HepG2 (cell line): ENCODE results near the gene CENPB. TPM values are rescaled to one million over a fixed set of nuclear protein-coding genes. Genes with fewer than 3 reads are reported as not detected.

Source experiments
- ARHGAP35 ChIP-seq: sonication (generic); formaldehyde crosslinking; IDR thresholded peaks from 2 replicates; pipeline ENCODE4 v1.9.0; 2022; ENCODE audit warnings: mild to moderate bottlenecking, inconsistent platforms, moderate library complexity, missing genetic modification reagents, borderline replicate concordance
- ERF ChIP-seq: IDR thresholded peaks from 2 replicates; pipeline ENCODE4 v1.6.1; 2018; ENCODE audit warnings: missing biosample characterization, missing genetic modification reagents
- FOSL1 ChIP-seq: sonication (generic); formaldehyde crosslinking; IDR thresholded peaks from 2 replicates; pipeline ENCODE4 v1.9.0; 2021; ENCODE audit warnings: missing genetic modification reagents, borderline replicate concordance
- MAFF ChIP-seq: IDR thresholded peaks from 2 replicates; pipeline ENCODE4 v1.6.1; 2011; ENCODE audit warnings: low read depth, low read length, improper control_type of control experiment
- MAFG ChIP-seq: sonication (generic); formaldehyde crosslinking; IDR thresholded peaks from 2 replicates; pipeline ENCODE4 v1.5.1; 2020; ENCODE audit warnings: mild to moderate bottlenecking, missing genetic modification reagents
- MED8 ChIP-seq: sonication (generic); formaldehyde crosslinking; IDR thresholded peaks from 2 replicates; pipeline ENCODE4 v1.8.1; 2023; ENCODE audit warnings: mild to moderate bottlenecking, missing genetic modification reagents; ENCODE audit not compliant: insufficient replicate concordance
- MYC ChIP-seq: sonication (generic); formaldehyde crosslinking; IDR thresholded peaks from 2 replicates; pipeline ENCODE4 v1.9.0; 2021; ENCODE audit warnings: missing genetic modification reagents, borderline replicate concordance
- NR2F2 ChIP-seq: IDR thresholded peaks from 2 replicates; pipeline ENCODE4 v1.6.1; 2012; ENCODE audit warnings: low read depth, inconsistent platforms, borderline replicate concordance
- PHB2 ChIP-seq: fragments of 450-650 bp; IDR thresholded peaks from 2 replicates; pipeline ENCODE4 v1.6.1; 2018; ENCODE audit not compliant: partially characterized antibody
- RBFOX2 ChIP-seq: fragments of 200-400 bp; formaldehyde crosslinking; IDR thresholded peaks from 2 replicates; pipeline ENCODE4 v1.6.1; 2017; ENCODE audit warnings: low read depth, mild to moderate bottlenecking, low read length
- REXO4 ChIP-seq: sonication (generic); formaldehyde crosslinking; IDR thresholded peaks from 2 replicates; pipeline ENCODE4 v1.8.0; 2022; ENCODE audit warnings: missing genetic modification reagents, mild to moderate bottlenecking, borderline replicate concordance
- RNF2 ChIP-seq: fragments of 450-650 bp; conservative IDR thresholded peaks from 2 replicates; pipeline ENCODE4 v1.6.1; 2016; ENCODE audit warnings: low read depth
- SNRNP70 ChIP-seq: fragments of 200-400 bp; formaldehyde crosslinking; IDR thresholded peaks from 2 replicates; pipeline ENCODE4 v1.6.1; 2017; ENCODE audit warnings: mild to moderate bottlenecking, low read depth, low read length, moderate library complexity
- TBX2 ChIP-seq: sonication (generic); formaldehyde crosslinking; IDR thresholded peaks from 2 replicates; pipeline ENCODE4 v1.5.0; 2020; ENCODE audit warnings: missing genetic modification reagents, mild to moderate bottlenecking, borderline replicate concordance
- ZFP36 ChIP-seq: fragments of 150-350 bp; IDR thresholded peaks from 2 replicates; pipeline ENCODE4 v1.6.1; 2018; ENCODE audit warnings: borderline replicate concordance, low read length, low read depth; ENCODE audit not compliant: partially characterized antibody
- ZKSCAN8 ChIP-seq: IDR thresholded peaks from 2 replicates; pipeline ENCODE4 v1.6.1; 2016; ENCODE audit warnings: borderline replicate concordance, missing genetic modification reagents, missing compliant biosample characterization
- ZNF292 ChIP-seq: sonication (generic); formaldehyde crosslinking; IDR thresholded peaks from 2 replicates; pipeline ENCODE4 v1.8.1; 2022; ENCODE audit warnings: mild to moderate bottlenecking, low read depth, missing genetic modification reagents, borderline replicate concordance
- ZNF331 ChIP-seq: sonication (generic); formaldehyde crosslinking; IDR thresholded peaks from 2 replicates; pipeline ENCODE4 v1.4.0; 2020; ENCODE audit warnings: missing genetic modification reagents
- ZNF558 ChIP-seq: sonication (generic); formaldehyde crosslinking; IDR thresholded peaks from 2 replicates; pipeline ENCODE4 v1.9.0; 2022; ENCODE audit warnings: mild to moderate bottlenecking, missing genetic modification reagents, borderline replicate concordance
- ZNF652 ChIP-seq: IDR thresholded peaks from 2 replicates; pipeline ENCODE4 v1.6.1; 2016; ENCODE audit warnings: low read depth, borderline replicate concordance
- ZNF766 ChIP-seq: sonication (generic); formaldehyde crosslinking; IDR thresholded peaks from 2 replicates; pipeline ENCODE4 v1.5.0; 2020; ENCODE audit warnings: missing genetic modification reagents, borderline replicate concordance
- ZSCAN9 ChIP-seq: IDR thresholded peaks from 2 replicates; pipeline ENCODE4 v1.6.1; 2016; ENCODE audit warnings: borderline replicate concordance
- polyA plus RNA-seq, 8 experiments: library from polyadenylated mRNA; depleted of rRNA in 3 of 8; stranded (reverse) in 7 of 8; unstranded in 1 of 8; fragments of >200 nt; fragmentation: Illumina TruSeq in 4 of 8; extraction: Trizol in 4 of 8; gene quantifications; 2 replicates each; pipeline versions ENCODE4 v1.2.1 to v1.2.3, GENCODE V29; 2011 to 2016; ENCODE audit warnings: low read depth in 4 of 8, missing spikeins in 1 of 8, mixed read lengths in 1 of 8; ENCODE audit not compliant: insufficient read depth in 1 of 8
- total RNA-seq, 5 experiments: library from RNA; depleted of rRNA; stranded (reverse); fragments of >200 nt; fragmentation: Illumina TruSeq; extraction: Trizol; gene quantifications; 2 replicates each; pipeline ENCODE4 v1.2.3, GENCODE V29; 2016; ENCODE audit warnings: low read depth in 1 of 5
- TF ChIP-seq, protein P1 (sequence below): sonication (generic); formaldehyde crosslinking; IDR thresholded peaks from 2 replicates; pipeline ENCODE4 v1.5.1; 2020; ENCODE audit warnings: missing genetic modification reagents, mild to moderate bottlenecking, borderline replicate concordance
- TF ChIP-seq, protein P2 (sequence below): IDR thresholded peaks from 2 replicates; pipeline ENCODE4 v1.6.1; 2012; ENCODE audit warnings: low read length, improper control_type of control experiment
- TF ChIP-seq, protein P3 (sequence below): IDR thresholded peaks from 2 replicates; pipeline ENCODE4 v1.6.1; 2016; ENCODE audit warnings: missing biosample characterization, missing genetic modification reagents, low read depth

Gene CENPB
- total and polyA plus RNA-seq, 2 of the 13 experiments (the other 11 are each of a cell fraction or from before 2014, with no cell fraction given) = 10.4 to 54.5 TPM

DNA sequence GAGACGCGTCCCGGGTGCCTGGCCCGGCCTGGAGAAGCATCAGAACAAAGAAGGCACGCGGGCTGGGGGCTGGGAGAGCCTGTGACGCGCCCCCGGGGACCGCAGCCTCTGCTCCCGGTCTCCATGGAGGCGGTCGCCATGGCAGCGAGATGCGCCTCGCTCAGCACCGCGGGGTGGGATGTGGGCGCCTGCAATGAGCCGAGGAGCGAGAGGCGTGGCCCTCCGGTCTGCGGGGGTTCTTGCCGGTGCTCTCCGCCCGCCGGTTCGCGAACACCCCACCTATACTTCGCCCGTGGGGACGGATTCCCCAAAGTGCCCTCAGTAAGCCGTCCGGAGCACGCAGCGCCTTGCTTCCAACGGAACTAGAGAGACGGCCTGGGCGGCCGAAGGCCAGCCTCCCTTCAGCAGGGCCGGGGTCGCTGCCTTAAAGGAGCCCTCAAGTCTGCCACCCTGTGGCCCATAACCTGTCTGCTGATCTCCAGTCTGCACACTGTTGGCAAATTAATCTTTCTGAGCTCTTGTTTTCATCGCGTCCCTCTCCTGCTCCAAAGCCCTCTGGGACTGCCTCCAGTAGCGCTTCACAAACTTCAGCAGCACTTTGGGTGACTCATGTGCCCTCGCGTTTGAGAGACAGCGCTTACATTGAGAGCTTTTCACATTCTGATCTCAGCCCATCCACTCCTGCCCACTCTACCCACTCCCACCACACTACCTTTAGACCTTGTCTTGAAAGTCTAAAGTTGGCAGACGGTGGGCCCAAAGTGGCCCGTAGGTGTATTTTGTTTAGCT is 18.0 kb downstream of the CENPB start (continued):
- TF ChIP-seq, protein P1, sequence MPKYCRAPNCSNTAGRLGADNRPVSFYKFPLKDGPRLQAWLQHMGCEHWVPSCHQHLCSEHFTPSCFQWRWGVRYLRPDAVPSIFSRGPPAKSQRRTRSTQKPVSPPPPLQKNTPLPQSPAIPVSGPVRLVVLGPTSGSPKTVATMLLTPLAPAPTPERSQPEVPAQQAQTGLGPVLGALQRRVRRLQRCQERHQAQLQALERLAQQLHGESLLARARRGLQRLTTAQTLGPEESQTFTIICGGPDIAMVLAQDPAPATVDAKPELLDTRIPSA (CRISPR knock-in tag) = no peak
- TF ChIP-seq ZNF766 (CRISPR knock-in tag) (0 out of 2 replicates have a peak, but pooled peaks have one; percentile 13), ZSCAN9 (CRISPR knock-in tag) (no peak), ZFP36 (no peak), ARHGAP35 (CRISPR knock-in tag) (no peak), ERF (CRISPR knock-in tag) (peak; percentile 25; the same call in 1 of the 2 replicates), SNRNP70 (no peak), NR2F2 (no peak), FOSL1 (CRISPR knock-in tag) (peak; percentile 12; the same call in 1 of the 2 replicates), TBX2 (no peak; the same call in 1 of the 2 replicates), ZNF652 (CRISPR knock-in tag) (no peak), RNF2 (no peak), REXO4 (CRISPR knock-in tag) (0 out of 2 replicates have a peak, but pooled peaks have one; percentile 44), PHB2 (no peak), ZKSCAN8 (CRISPR knock-in tag) (0 out of 2 replicates have a peak, but pooled peaks have one; percentile 1), ZNF292 (peak; percentile 17; the same call in 1 of the 2 replicates), ZNF558 (CRISPR knock-in tag) (no peak; the same call in none of the 2 replicates), MED8 (CRISPR knock-in tag) (no peak), ZNF331 (CRISPR knock-in tag) (no peak), RBFOX2 (peak; percentile 68), MAFF (no peak), MYC (peak; percentile 16; the same call in 1 of the 2 replicates), MAFG (CRISPR knock-in tag) (no peak)
- TF ChIP-seq, protein P2, sequence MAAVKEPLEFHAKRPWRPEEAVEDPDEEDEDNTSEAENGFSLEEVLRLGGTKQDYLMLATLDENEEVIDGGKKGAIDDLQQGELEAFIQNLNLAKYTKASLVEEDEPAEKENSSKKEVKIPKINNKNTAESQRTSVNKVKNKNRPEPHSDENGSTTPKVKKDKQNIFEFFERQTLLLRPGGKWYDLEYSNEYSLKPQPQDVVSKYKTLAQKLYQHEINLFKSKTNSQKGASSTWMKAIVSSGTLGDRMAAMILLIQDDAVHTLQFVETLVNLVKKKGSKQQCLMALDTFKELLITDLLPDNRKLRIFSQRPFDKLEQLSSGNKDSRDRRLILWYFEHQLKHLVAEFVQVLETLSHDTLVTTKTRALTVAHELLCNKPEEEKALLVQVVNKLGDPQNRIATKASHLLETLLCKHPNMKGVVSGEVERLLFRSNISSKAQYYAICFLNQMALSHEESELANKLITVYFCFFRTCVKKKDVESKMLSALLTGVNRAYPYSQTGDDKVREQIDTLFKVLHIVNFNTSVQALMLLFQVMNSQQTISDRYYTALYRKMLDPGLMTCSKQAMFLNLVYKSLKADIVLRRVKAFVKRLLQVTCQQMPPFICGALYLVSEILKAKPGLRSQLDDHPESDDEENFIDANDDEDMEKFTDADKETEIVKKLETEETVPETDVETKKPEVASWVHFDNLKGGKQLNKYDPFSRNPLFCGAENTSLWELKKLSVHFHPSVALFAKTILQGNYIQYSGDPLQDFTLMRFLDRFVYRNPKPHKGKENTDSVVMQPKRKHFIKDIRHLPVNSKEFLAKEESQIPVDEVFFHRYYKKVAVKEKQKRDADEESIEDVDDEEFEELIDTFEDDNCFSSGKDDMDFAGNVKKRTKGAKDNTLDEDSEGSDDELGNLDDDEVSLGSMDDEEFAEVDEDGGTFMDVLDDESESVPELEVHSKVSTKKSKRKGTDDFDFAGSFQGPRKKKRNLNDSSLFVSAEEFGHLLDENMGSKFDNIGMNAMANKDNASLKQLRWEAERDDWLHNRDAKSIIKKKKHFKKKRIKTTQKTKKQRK = no peak
- TF ChIP-seq, protein P3, sequence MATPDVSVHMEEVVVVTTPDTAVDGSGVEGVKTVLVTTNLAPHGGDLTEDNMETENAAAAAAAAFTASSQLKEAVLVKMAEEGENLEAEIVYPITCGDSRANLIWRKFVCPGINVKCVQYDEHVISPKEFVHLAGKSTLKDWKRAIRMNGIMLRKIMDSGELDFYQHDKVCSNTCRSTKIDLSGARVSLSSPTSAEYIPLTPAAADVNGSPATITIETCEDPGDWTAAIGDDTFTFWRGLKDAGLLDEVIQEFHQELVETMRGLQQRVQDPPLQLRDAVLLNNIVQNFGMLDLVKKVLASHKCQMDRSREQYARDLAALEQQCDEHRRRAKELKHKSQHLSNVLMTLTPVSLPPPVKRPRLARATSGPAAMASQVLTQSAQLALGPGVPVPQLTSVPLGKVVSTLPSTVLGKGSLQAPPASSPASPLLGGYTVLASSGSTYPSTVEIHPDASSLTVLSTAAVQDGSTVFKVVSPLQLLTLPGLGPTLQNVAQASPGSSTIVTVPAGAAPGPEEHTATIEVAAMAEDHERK (CRISPR knock-in tag) = no peak
